HEK293 (cell line): ENCODE measurements around the gene SHISAL1.

Source experiments
- CTCF ChIA-PET: fragments of 350-600 bp; formaldehyde crosslinking; extraction: SDS; loops from one replicate; lab custom pipeline; 2021; ENCODE audit warnings: antibody characterized with exemption; lab: Yijun Ruan, JAX
- POLR2A ChIA-PET: fragments of 300-600 bp; formaldehyde crosslinking; extraction: SDS; loops from one replicate; lab custom pipeline; 2020; ENCODE audit warnings: antibody characterized with exemption, inconsistent platforms; lab: Yijun Ruan, JAX
- H3K27ac ChIP-seq: fragments of 200-500 bp; sonication (Bioruptor generic); 2 replicates; pipeline ENCODE4 v1.5.1; 2014; ENCODE audit warnings: low read depth, low read length, control low read depth, inconsistent platforms; ENCODE audit errors: extremely low read depth
- H3K36me3 ChIP-seq, 2 experiments: fragments of 200-500 bp in 1 of 2; sonication (Bioruptor generic) in 1 of 2; 1 replicate in 1 of 2; 2 replicates in 1 of 2; pipeline ENCODE4 v1.5.1; 2014 to 2017; ENCODE audit warnings: inconsistent platforms in 2 of 2, low read length in 2 of 2; ENCODE audit not compliant: control insufficient read depth in 2 of 2, insufficient read depth in 1 of 2
- H3K4me1 ChIP-seq: fragments of 200-500 bp; sonication (Bioruptor generic); 2 replicates; pipeline ENCODE4 v1.5.1; 2014; ENCODE audit warnings: mild to moderate bottlenecking, low read length, inconsistent platforms; ENCODE audit not compliant: control insufficient read depth, insufficient read depth
- H3K4me3 ChIP-seq: 2 replicates; pipeline ENCODE4 v1.5.1; 2011; ENCODE audit warnings: low read depth, mild to moderate bottlenecking, control low read depth, low read length, moderate library complexity
- H3K9me3 ChIP-seq: fragments of 200-500 bp; sonication (Bioruptor generic); 2 replicates; pipeline ENCODE4 v1.5.1; 2014; ENCODE audit warnings: low read depth, low read length, inconsistent platforms; ENCODE audit not compliant: control insufficient read depth, insufficient read depth
- OVOL3 ChIP-seq: fragments of 450-650 bp; formaldehyde crosslinking; IDR thresholded peaks from 2 replicates; pipeline ENCODE4 v1.5.1; 2016; ENCODE audit warnings: missing biosample characterization, missing genetic modification characterization
- SALL2 ChIP-seq: fragments of 450-650 bp; formaldehyde crosslinking; IDR thresholded peaks from 2 replicates; pipeline ENCODE4 v1.5.0; 2017; ENCODE audit warnings: missing biosample characterization, mild to moderate bottlenecking, missing genetic modification characterization, borderline replicate concordance
- SCRT1 ChIP-seq: fragments of 450-650 bp; formaldehyde crosslinking; IDR thresholded peaks from 2 replicates; pipeline ENCODE4 v1.5.1; 2016; ENCODE audit warnings: missing biosample characterization, missing genetic modification characterization, borderline replicate concordance
- SCRT2 ChIP-seq: fragments of 450-650 bp; formaldehyde crosslinking; IDR thresholded peaks from 2 replicates; pipeline ENCODE4 v1.5.1; 2016; ENCODE audit warnings: missing biosample characterization, missing genetic modification characterization
- SP3 ChIP-seq: fragments of 450-650 bp; formaldehyde crosslinking; IDR thresholded peaks from 2 replicates; pipeline ENCODE4 v1.5.1; 2016; ENCODE audit warnings: missing biosample characterization, missing genetic modification characterization
- ZBTB21 ChIP-seq: fragments of 450-650 bp; formaldehyde crosslinking; IDR thresholded peaks from 2 replicates; pipeline ENCODE4 v1.5.1; 2017; ENCODE audit warnings: missing biosample characterization, missing genetic modification characterization
- ZIC2 ChIP-seq: fragments of 450-650 bp; formaldehyde crosslinking; IDR thresholded peaks from 2 replicates; pipeline ENCODE4 v1.5.1; 2016; ENCODE audit warnings: missing biosample characterization, missing genetic modification characterization
- ZNF114 ChIP-seq: fragments of 450-650 bp; formaldehyde crosslinking; IDR thresholded peaks from 2 replicates; pipeline ENCODE4 v1.5.0; 2017; ENCODE audit warnings: missing biosample characterization, missing genetic modification characterization
- ZNF146 ChIP-seq: fragments of 450-650 bp; formaldehyde crosslinking; IDR thresholded peaks from 2 replicates; pipeline ENCODE4 v1.5.1; 2016; ENCODE audit warnings: missing biosample characterization, missing genetic modification characterization
- ZNF16 ChIP-seq: fragments of 450-650 bp; formaldehyde crosslinking; IDR thresholded peaks from 2 replicates; pipeline ENCODE4 v1.5.1; 2016; ENCODE audit warnings: low read depth, missing biosample characterization, missing genetic modification characterization
- ZNF2 ChIP-seq: fragments of 450-650 bp; formaldehyde crosslinking; IDR thresholded peaks from 2 replicates; pipeline ENCODE4 v1.5.1; 2016; ENCODE audit warnings: missing biosample characterization, missing genetic modification characterization
- ZNF202 ChIP-seq: fragments of 450-650 bp; formaldehyde crosslinking; IDR thresholded peaks from 2 replicates; pipeline ENCODE4 v1.5.1; 2016; ENCODE audit warnings: missing biosample characterization, missing genetic modification characterization, borderline replicate concordance
- ZNF23 ChIP-seq: fragments of 450-650 bp; formaldehyde crosslinking; IDR thresholded peaks from 2 replicates; pipeline ENCODE4 v1.5.1; 2016; ENCODE audit warnings: missing biosample characterization, missing genetic modification characterization, borderline replicate concordance
- ZNF266 ChIP-seq: fragments of 450-650 bp; formaldehyde crosslinking; IDR thresholded peaks from 2 replicates; pipeline ENCODE4 v1.5.1; 2016; ENCODE audit warnings: missing biosample characterization, missing genetic modification characterization, low read depth
- ZNF350 ChIP-seq: fragments of 450-650 bp; formaldehyde crosslinking; IDR thresholded peaks from 2 replicates; pipeline ENCODE4 v1.5.0; 2017; ENCODE audit warnings: missing biosample characterization, mild to moderate bottlenecking, missing genetic modification characterization
- ZNF514 ChIP-seq: fragments of 450-650 bp; formaldehyde crosslinking; IDR thresholded peaks from 2 replicates; pipeline ENCODE4 v1.5.1; 2016; ENCODE audit warnings: missing biosample characterization, missing genetic modification characterization
- ZNF558 ChIP-seq: fragments of 450-650 bp; formaldehyde crosslinking; IDR thresholded peaks from 2 replicates; pipeline ENCODE4 v1.5.1; 2016; ENCODE audit warnings: missing biosample characterization, missing genetic modification characterization
- ZNF623 ChIP-seq: fragments of 450-650 bp; formaldehyde crosslinking; IDR thresholded peaks from 2 replicates; pipeline ENCODE4 v1.5.1; 2016; ENCODE audit warnings: missing biosample characterization, missing genetic modification characterization
- ZNF701 ChIP-seq: fragments of 450-650 bp; formaldehyde crosslinking; IDR thresholded peaks from 2 replicates; pipeline ENCODE4 v1.5.1; 2016; ENCODE audit warnings: missing biosample characterization, missing genetic modification characterization
- ZSCAN23 ChIP-seq: fragments of 450-650 bp; formaldehyde crosslinking; IDR thresholded peaks from 2 replicates; pipeline ENCODE4 v1.5.1; 2016; ENCODE audit warnings: missing biosample characterization, missing genetic modification characterization
- TF ChIP-seq, protein P1 (sequence below): fragments of 450-650 bp; formaldehyde crosslinking; IDR thresholded peaks from 2 replicates; pipeline ENCODE4 v1.5.1; 2016; ENCODE audit warnings: missing biosample characterization, missing genetic modification characterization, low read depth
- TF ChIP-seq, protein P2 (sequence below): fragments of 450-650 bp; formaldehyde crosslinking; conservative IDR thresholded peaks from 2 replicates; pipeline ENCODE4 v1.5.1; 2016; ENCODE audit warnings: low read depth, missing biosample characterization, missing genetic modification characterization

The SHISAL1 gene

DNA sequence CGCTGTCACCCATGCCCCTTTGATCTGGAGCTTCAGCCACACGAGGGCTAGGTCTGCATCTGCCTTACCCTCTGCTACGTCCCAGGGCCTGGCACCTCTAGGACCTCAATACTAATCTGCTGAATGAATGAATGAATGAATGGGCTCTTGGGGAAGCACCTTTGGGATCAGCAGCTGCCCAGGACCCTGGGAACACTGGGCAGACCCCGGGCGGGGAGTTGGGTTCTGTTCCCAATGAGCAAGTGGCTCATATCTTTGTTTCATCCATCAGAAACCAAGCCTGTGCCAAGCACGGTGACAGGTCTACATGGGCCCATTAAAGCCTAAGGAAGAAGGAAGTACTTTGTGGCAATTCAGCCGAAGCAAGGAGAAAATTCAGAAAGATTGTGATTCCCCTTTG, 41.5 kb upstream of the SHISAL1 start:
- ChIA-PET POLR2A (interaction anchor here (0.6 kb wide), 1 partner anchor 365 kb away, joined by 4 read pairs; no protein-coding TSS in a partner anchor), CTCF (interaction anchor here (0.8 kb wide), 1 partner anchor 12 kb away, joined by 4 read pairs; no protein-coding TSS in a partner anchor)
- TF ChIP-seq, protein P1, sequence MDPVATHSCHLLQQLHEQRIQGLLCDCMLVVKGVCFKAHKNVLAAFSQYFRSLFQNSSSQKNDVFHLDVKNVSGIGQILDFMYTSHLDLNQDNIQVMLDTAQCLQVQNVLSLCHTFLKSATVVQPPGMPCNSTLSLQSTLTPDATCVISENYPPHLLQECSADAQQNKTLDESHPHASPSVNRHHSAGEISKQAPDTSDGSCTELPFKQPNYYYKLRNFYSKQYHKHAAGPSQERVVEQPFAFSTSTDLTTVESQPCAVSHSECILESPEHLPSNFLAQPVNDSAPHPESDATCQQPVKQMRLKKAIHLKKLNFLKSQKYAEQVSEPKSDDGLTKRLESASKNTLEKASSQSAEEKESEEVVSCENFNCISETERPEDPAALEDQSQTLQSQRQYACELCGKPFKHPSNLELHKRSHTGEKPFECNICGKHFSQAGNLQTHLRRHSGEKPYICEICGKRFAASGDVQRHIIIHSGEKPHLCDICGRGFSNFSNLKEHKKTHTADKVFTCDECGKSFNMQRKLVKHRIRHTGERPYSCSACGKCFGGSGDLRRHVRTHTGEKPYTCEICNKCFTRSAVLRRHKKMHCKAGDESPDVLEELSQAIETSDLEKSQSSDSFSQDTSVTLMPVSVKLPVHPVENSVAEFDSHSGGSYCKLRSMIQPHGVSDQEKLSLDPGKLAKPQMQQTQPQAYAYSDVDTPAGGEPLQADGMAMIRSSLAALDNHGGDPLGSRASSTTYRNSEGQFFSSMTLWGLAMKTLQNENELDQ (tag by site-specific recombination), result no peak
- TF ChIP-seq ZNF202 (no peak), ZNF350 (no peak), ZNF23 (tag by site-specific recombination) (no peak), ZSCAN23 (no peak), ZNF558 (no peak), ZBTB21 (tag by site-specific recombination) (no peak), ZNF701 (tag by site-specific recombination) (no peak), SP3 (no peak), ZNF623 (tag by site-specific recombination) (no peak), ZNF114 (tag by site-specific recombination) (no peak), ZNF2 (tag by site-specific recombination) (no peak), OVOL3 (no peak), SALL2 (no peak), ZNF16 (tag by site-specific recombination) (no peak), ZNF266 (no peak), ZIC2 (tag by site-specific recombination) (no peak), ZNF514 (no peak)
- TF ChIP-seq, protein P2, sequence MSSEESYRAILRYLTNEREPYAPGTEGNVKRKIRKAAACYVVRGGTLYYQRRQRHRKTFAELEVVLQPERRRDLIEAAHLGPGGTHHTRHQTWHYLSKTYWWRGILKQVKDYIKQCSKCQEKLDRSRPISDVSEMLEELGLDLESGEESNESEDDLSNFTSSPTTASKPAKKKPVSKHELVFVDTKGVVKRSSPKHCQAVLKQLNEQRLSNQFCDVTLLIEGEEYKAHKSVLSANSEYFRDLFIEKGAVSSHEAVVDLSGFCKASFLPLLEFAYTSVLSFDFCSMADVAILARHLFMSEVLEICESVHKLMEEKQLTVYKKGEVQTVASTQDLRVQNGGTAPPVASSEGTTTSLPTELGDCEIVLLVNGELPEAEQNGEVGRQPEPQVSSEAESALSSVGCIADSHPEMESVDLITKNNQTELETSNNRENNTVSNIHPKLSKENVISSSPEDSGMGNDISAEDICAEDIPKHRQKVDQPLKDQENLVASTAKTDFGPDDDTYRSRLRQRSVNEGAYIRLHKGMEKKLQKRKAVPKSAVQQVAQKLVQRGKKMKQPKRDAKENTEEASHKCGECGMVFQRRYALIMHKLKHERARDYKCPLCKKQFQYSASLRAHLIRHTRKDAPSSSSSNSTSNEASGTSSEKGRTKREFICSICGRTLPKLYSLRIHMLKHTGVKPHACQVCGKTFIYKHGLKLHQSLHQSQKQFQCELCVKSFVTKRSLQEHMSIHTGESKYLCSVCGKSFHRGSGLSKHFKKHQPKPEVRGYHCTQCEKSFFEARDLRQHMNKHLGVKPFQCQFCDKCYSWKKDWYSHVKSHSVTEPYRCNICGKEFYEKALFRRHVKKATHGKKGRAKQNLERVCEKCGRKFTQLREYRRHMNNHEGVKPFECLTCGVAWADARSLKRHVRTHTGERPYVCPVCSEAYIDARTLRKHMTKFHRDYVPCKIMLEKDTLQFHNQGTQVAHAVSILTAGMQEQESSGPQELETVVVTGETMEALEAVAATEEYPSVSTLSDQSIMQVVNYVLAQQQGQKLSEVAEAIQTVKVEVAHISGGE (tag by site-specific recombination), result no peak
- H3K27ac ChIP-seq, result no peak overlapping the region
- no peaks in the 10 kb centered on the region for H3K36me3 ChIP-seq
- no peak overlapping the region for H3K4me3 ChIP-seq
- H3K4me1 ChIP-seq, result peaks cover 4% of the 10 kb centered on the region
- H3K9me3 ChIP-seq, result no peaks in the 10 kb centered on the region

DNA sequence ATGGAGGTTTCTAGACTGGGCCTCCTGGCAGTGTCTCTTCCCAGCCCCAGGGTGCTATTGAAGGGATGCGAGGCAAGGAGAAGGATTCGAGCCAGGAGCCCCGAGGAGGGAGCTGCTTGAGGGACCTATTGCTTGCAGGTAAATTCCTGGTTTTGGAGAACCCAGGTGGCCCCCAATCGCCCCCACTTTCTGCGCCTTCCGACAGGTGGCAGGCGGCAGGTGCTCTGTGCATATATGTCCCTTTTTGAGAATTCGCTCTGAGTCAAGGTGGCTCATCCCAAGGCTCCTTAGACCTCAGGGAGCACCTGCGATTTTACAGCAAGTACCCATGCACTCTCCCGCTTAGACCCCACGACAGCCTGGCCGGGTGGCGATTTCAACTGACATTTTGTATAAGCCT, 40.3 kb upstream of the SHISAL1 start:
- H3K36me3 ChIP-seq, result no peaks in the 10 kb centered on the region
- H3K4me1 ChIP-seq, result peaks cover 4% of the 10 kb centered on the region
- no peaks in the 10 kb centered on the region for H3K9me3 ChIP-seq
- TF ChIP-seq SCRT1 (tag by site-specific recombination) (peak; percentile 63; the same call in 1 of the 2 replicates), SCRT2 (tag by site-specific recombination) (peak; percentile 23; the same call in 1 of the 2 replicates), ZNF146 (tag by site-specific recombination) (no peak)
- CTCF ChIA-PET, result no interaction called here
- H3K4me3 ChIP-seq, result no peak overlapping the region
- H3K27ac ChIP-seq, result no peak overlapping the region
- POLR2A ChIA-PET, result no interaction called here
